Prostate gland (tissue), 1 donor: Measurements from ENCODE around the gene MYD88.

Source experiments
- POLR2A ChIP-seq: fragments of 450-650 bp; IDR thresholded peaks from one replicate; pipeline ENCODE4 v1.6.1; 2016; ENCODE audit warnings: antibody characterized with exemption, mild to moderate bottlenecking
- POLR2AphosphoS5 ChIP-seq: sonication (generic); formaldehyde crosslinking; IDR thresholded peaks from one replicate; pipeline ENCODE4 v1.6.1; 2017; ENCODE audit warnings: antibody characterized with exemption

DNA sequence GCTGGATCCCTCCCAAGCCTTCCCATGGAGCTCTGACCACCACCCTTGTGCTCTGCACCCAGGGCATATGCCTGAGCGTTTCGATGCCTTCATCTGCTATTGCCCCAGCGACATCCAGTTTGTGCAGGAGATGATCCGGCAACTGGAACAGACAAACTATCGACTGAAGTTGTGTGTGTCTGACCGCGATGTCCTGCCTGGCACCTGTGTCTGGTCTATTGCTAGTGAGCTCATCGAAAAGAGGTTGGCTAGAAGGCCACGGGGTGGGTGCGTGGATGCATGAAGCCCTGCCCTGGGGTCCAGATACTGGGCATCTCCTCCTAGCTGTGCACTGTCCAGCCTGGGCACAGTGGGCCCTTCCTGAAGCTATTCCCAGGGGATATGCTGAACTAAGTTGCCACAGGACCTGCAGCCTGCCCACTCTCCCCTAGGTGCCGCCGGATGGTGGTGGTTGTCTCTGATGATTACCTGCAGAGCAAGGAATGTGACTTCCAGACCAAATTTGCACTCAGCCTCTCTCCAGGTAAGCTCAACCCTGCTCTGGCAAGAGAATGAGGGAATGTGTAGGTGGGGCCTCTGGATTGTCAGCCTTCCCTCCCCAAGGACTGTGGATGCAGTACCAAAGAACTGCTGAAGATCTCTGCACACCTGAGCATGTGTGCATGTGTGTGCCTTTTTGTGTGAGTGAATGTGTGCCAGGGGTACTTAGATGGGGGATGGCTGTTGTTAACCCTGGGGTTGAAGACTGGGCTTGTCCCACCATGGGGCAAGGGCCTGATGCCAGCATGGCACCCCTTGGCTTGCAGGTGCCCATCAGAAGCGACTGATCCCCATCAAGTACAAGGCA lies 2.1 kb downstream of the MYD88 start:
- TF ChIP-seq POLR2A (no peak), POLR2AphosphoS5 (no peak)
